Esophagus (tissue), 2 donors: Measurements from ENCODE around the gene TBX1. TPM values are rescaled to one million over a fixed set of nuclear protein-coding genes. Genes with fewer than 3 reads are reported as not detected.

Source experiments
- H3K27ac ChIP-seq, 2 donors: one replicate each; pipeline ENCODE4 v1.5.1; 2013; ENCODE audit warnings: low read depth in 2 of 2, mild to moderate bottlenecking in 2 of 2, inconsistent platforms in 1 of 2, low read length in 1 of 2, moderate library complexity in 1 of 2
- H3K27me3 ChIP-seq, 2 donors: one replicate each; pipeline ENCODE4 v1.6.1; 2013; ENCODE audit warnings: low read length in 2 of 2, control low read depth in 1 of 2, mild to moderate bottlenecking in 1 of 2; ENCODE audit not compliant: insufficient read depth in 2 of 2, control insufficient read depth in 1 of 2
- H3K36me3 ChIP-seq, 2 donors: one replicate each; pipeline ENCODE4 v1.6.1; 2013; ENCODE audit warnings: low read length in 1 of 2; ENCODE audit not compliant: control insufficient read depth in 2 of 2, insufficient read depth in 2 of 2
- H3K4me1 ChIP-seq, 2 donors: one replicate each; pipeline ENCODE4 v1.6.1; 2013; ENCODE audit warnings: low read length in 1 of 2; ENCODE audit not compliant: control insufficient read depth in 2 of 2, insufficient read depth in 2 of 2
- H3K4me3 ChIP-seq, 2 donors: one replicate each; pipeline ENCODE4 v1.5.1; 2013; ENCODE audit warnings: low read length in 2 of 2, mild to moderate bottlenecking in 2 of 2, low read depth in 1 of 2, moderate library complexity in 1 of 2
- H3K9me3 ChIP-seq, 2 donors: one replicate each; pipeline ENCODE4 v1.6.1; 2013; ENCODE audit warnings: mild to moderate bottlenecking in 2 of 2, low read depth in 1 of 2, low read length in 1 of 2, moderate library complexity in 1 of 2; ENCODE audit not compliant: control insufficient read depth in 2 of 2, insufficient read depth in 1 of 2
- WGBS, 2 donors: extraction: QIAGEN DNeasy Blood & Tissue Kit; methylation state at CpG; one replicate each; pipeline ENCODE4 v1.1.7; 2013; 5-methylcytosine and 5-hydroxymethylcytosine counted together
- polyA plus RNA-seq, 2 donors: library from polyadenylated mRNA; stranded (reverse); fragments of 200-250 nt; gene quantifications; one replicate each; pipeline ENCODE4 v1.2.3, GENCODE V29; 2013
- donor health status: healthy with polysubstance abuse.
- donor health status: Bipolar disorder and iron deficiency.

The TBX1 gene
- polyA plus RNA-seq, 2 donors = 1.2 to 1.3 TPM

GRCh38 chr22:19798003-19798665, 37.6 kb downstream of the TBX1 start:
- H3K4me3 ChIP-seq = no peak overlapping the region
- no peaks in the 10 kb centered on the region for H3K4me1 ChIP-seq
- H3K9me3 ChIP-seq = no peaks in the 10 kb centered on the region
- peaks cover 0 to 9% of the 10 kb centered on the region in 2 donors for H3K36me3 ChIP-seq
- H3K27me3 ChIP-seq = no peaks in the 10 kb centered on the region
- 93 to 94% methylated on average over 19 of the region's 19 CpGs for WGBS, 2 donors
- no peak overlapping the region for H3K27ac ChIP-seq

DNA sequence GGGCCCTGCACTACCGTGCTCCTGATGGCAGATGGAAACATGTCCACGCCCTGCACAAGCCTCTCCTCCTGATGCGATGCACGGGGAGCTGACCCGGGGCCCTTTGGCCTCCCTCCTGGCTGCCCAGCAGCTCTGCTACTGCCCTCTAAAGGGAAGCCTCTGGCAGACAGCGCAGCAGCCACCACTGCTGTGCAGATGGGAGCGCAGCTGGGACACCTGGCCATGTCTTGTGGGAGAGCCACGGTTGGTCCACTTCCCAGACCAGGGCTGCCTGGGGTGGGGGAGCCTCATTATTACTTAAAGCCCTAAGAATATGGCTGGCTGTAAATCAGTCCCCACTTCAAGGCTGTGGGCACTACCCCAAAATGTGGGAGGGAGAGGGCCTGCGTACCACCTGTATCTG, 38.3 kb downstream of the TBX1 start:
- H3K27ac ChIP-seq = no peak overlapping the region
- peaks cover 0 to 9% of the 10 kb centered on the region in 2 donors for H3K36me3 ChIP-seq
- H3K27me3 ChIP-seq = no peaks in the 10 kb centered on the region
- WGBS, 2 donors = 88 to 90% methylated on average over 9 of the region's 9 CpGs
- H3K9me3 ChIP-seq = no peaks in the 10 kb centered on the region
- no peak overlapping the region for H3K4me3 ChIP-seq
- H3K4me1 ChIP-seq = peaks cover 0 to 6% of the 10 kb centered on the region in 2 donors

GRCh38 chr22:19799322-19800190, 39.0 kb downstream of the TBX1 start:
- H3K27ac ChIP-seq = no peak overlapping the region
- WGBS, 2 donors = 86 to 87% methylated on average over 35 of the region's 35 CpGs
- peaks cover 0 to 6% of the 10 kb centered on the region in 2 donors for H3K4me1 ChIP-seq
- H3K27me3 ChIP-seq = no peaks in the 10 kb centered on the region
- no peak overlapping the region for H3K4me3 ChIP-seq
- no peaks in the 10 kb centered on the region for H3K9me3 ChIP-seq
- peaks cover 0 to 9% of the 10 kb centered on the region in 2 donors for H3K36me3 ChIP-seq

- Histone ChIP-seq H3K27ac (no peak overlapping the region), H3K36me3 (peaks cover 0 to 9% of the 10 kb centered on the region in 2 donors), H3K9me3 (no peaks in the 10 kb centered on the region), H3K4me3 (no peak overlapping the region), H3K4me1 (peaks cover 0 to 6% of the 10 kb centered on the region in 2 donors), H3K27me3 (no peaks in the 10 kb centered on the region)
- 91 to 94% methylated on average over 8 of the region's 8 CpGs for WGBS, 2 donors
Measured at GRCh38 chr22:19800306-19800705, 39.7 kb downstream of the TBX1 start.

DNA sequence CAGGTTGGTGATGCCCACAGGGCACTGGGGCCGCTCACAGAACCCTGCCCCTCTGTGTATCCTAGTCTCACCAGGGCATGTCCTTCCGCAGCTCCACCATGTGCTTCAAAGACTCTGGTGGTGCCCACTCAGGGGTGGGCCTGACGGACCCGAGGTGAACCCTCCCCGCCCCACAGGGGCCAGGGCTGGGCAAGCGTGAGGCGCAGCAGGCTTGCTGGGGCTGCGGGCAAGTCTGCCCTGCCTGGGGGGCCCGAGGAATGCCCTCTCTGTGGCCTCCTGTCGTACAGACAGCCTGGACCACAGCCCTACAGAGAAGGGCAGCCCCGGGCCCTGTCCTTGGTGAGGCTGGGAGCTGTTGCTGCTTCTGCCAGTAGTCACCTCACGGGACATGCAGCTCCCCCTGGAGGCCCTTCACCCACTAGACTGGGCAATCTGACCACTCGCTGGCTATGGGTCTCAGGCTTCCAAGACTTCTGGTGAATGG, 40.2 kb downstream of the TBX1 start:
- Histone ChIP-seq H3K27ac (no peak overlapping the region), H3K4me1 (peaks cover 0 to 8% of the 10 kb centered on the region in 2 donors)
- WGBS, 2 donors = 90 to 91% methylated on average over 13 of the region's 13 CpGs

DNA sequence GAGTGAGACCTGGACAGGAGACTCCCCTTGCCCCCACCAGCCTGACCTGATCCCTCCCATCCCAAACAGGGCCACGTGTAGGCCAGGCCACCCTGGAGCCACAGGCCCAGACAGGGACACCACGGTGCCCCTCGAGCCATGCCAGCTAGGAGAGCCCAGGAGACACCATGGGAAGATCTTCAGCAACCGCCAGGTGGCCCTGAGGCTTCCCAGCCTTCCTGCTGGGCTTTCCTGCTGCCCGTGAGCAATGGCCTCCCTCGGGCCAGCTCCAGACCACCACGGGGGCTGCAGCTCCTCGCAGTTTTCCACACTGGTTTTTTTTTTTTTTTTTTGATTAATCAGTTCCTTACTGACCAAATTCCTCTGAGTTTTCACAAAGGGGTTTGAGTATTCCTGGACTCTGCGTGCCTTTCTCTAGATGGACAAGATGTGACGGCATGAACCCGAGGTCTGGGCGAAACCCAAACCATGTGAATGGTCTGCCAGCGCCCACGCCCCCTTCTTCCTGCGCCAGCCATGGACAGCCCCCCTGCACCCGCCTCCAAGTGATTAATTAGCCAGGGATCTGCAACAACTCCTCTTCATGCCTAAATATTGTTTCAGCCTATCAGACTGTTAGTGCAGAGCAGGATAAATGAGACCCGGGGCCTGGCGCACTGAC, 40.9 kb downstream of the TBX1 start:
- Histone ChIP-seq H3K9me3 (no peaks in the 10 kb centered on the region), H3K36me3 (peaks cover 0 to 13% of the 10 kb centered on the region in 2 donors), H3K27ac (no peak overlapping the region), H3K4me1 (peaks cover 4 to 15% of the 10 kb centered on the region in 2 donors), H3K4me3 (no peak overlapping the region), H3K27me3 (no peaks in the 10 kb centered on the region)
- 76 to 83% methylated on average over 18 of the region's 18 CpGs for WGBS, 2 donors

More for the DNA sequence above, 40.2 kb downstream of the TBX1 start:
- Histone ChIP-seq H3K36me3 (peaks cover 0 to 10% of the 10 kb centered on the region in 2 donors), H3K9me3 (no peaks in the 10 kb centered on the region), H3K27me3 (no peaks in the 10 kb centered on the region), H3K4me3 (no peak overlapping the region)

- H3K27me3 ChIP-seq = no peaks in the 10 kb centered on the region
- no peaks in the 10 kb centered on the region for H3K9me3 ChIP-seq
- 87 to 88% methylated on average over 26 of the region's 26 CpGs for WGBS, 2 donors
- H3K36me3 ChIP-seq = peaks cover 0 to 13% of the 10 kb centered on the region in 2 donors
- H3K4me1 ChIP-seq = peaks cover 4 to 23% of the 10 kb centered on the region in 2 donors
- no peak overlapping the region for H3K27ac ChIP-seq
- no peak overlapping the region for H3K4me3 ChIP-seq
Measured at GRCh38 chr22:19802001-19802893, 41.7 kb downstream of the TBX1 start.

GRCh38 chr22:19802894-19803735, 42.5 kb downstream of the TBX1 start:
- no peaks in the 10 kb centered on the region for H3K9me3 ChIP-seq
- no peak overlapping the region for H3K27ac ChIP-seq
- WGBS, 2 donors = 84 to 88% methylated on average over 19 of the region's 19 CpGs
- H3K4me3 ChIP-seq = no peak overlapping the region
- H3K36me3 ChIP-seq = peaks cover 0 to 13% of the 10 kb centered on the region in 2 donors
- H3K27me3 ChIP-seq = no peaks in the 10 kb centered on the region
- peaks cover 4 to 26% of the 10 kb centered on the region in 2 donors for H3K4me1 ChIP-seq
